Neural cell (in vitro differentiated cells): ENCODE results near the gene TMEM245. TPM values are rescaled to one million over a fixed set of nuclear protein-coding genes. Genes with fewer than 3 reads are reported as not detected.

Experiments used
- H2AFZ ChIP-seq: fragments of 200-600, 300-800 bp; sonication (generic), shearing (Covaris generic); 2 replicates; pipeline ENCODE4 v1.6.0; 2014; ENCODE audit warnings: low read depth, mild to moderate bottlenecking, antibody characterized with exemption, low read length, moderate library complexity
- H3F3A ChIP-seq: fragments of 200-600 bp; shearing (Covaris generic); 2 replicates; pipeline ENCODE4 v1.6.1; 2016; ENCODE audit warnings: mild to moderate bottlenecking, moderate library complexity, mixed read lengths, antibody characterized with exemption, low read length; ENCODE audit not compliant: insufficient read depth, poor library complexity, severe bottlenecking
- H3K27ac ChIP-seq: fragments of 200-600, 300-800 bp; sonication (generic), shearing (Covaris generic); 2 replicates; pipeline ENCODE4 v1.5.1; 2014; ENCODE audit warnings: mild to moderate bottlenecking, low read length, moderate library complexity
- H3K27me3 ChIP-seq: fragments of 300-800, 200-600 bp; sonication (generic), shearing (Covaris generic); 2 replicates; pipeline ENCODE4 v1.6.0; 2014; ENCODE audit warnings: mild to moderate bottlenecking, low read depth, low read length, moderate library complexity; ENCODE audit not compliant: insufficient read depth
- H3K36me3 ChIP-seq: fragments of 300-800, 200-600 bp; sonication (generic), shearing (Covaris generic); 2 replicates; pipeline ENCODE4 v1.5.1; 2014; ENCODE audit warnings: mild to moderate bottlenecking, antibody characterized with exemption, low read length, moderate library complexity; ENCODE audit not compliant: insufficient read depth
- H3K4me2 ChIP-seq: fragments of 300-800, 200-600 bp; sonication (generic), shearing (Covaris generic); 2 replicates; pipeline ENCODE4 v1.6.0; 2014; ENCODE audit warnings: mild to moderate bottlenecking, low read length
- H3K4me3 ChIP-seq: fragments of 300-800, 200-600 bp; sonication (generic), shearing (Covaris generic); 2 replicates; pipeline ENCODE4 v1.5.1; 2014; ENCODE audit warnings: mild to moderate bottlenecking, low read length, moderate library complexity
- H3K79me2 ChIP-seq: fragments of 200-600 bp; shearing (Covaris generic); replicated peaks from 2 replicates; pipeline ENCODE4 v1.6.0; 2014; ENCODE audit warnings: mild to moderate bottlenecking, low read length, moderate library complexity; ENCODE audit not compliant: insufficient read depth
- H3K9ac ChIP-seq: fragments of 300-800, 200-600 bp; sonication (generic), shearing (Covaris generic); 2 replicates; pipeline ENCODE4 v1.6.1; 2016; ENCODE audit warnings: mild to moderate bottlenecking, low read length, mixed read lengths
- H3K9me2 ChIP-seq: fragments of 200-600 bp; shearing (Covaris generic); 2 replicates; pipeline ENCODE4 v1.6.1; 2016; ENCODE audit warnings: mild to moderate bottlenecking, low read length, mixed read lengths; ENCODE audit not compliant: insufficient read depth
- H3K9me3 ChIP-seq: fragments of 200-600, 300-800 bp; sonication (generic), shearing (Covaris generic); 2 replicates; pipeline ENCODE4 v1.6.1; 2016; ENCODE audit warnings: mild to moderate bottlenecking, mixed run types, low read length, moderate library complexity, mixed read lengths
- H4K20me1 ChIP-seq: fragments of 200-600 bp; shearing (Covaris generic); 2 replicates; pipeline ENCODE4 v1.6.1; 2016; ENCODE audit warnings: mild to moderate bottlenecking, mixed run types; ENCODE audit not compliant: insufficient read depth
- EP300 ChIP-seq: fragments of 450-650 bp; conservative IDR thresholded peaks from 2 replicates; pipeline ENCODE4 v1.6.1; 2014; ENCODE audit warnings: antibody characterized with exemption, mild to moderate bottlenecking, moderate library complexity; ENCODE audit not compliant: poor library complexity, severe bottlenecking
- EZH2 ChIP-seq: fragments of 200-600, 300-800 bp; shearing (Covaris generic), sonication (generic); IDR thresholded peaks from 2 replicates; pipeline ENCODE4 v1.6.1; 2014; ENCODE audit warnings: antibody characterized with exemption, low read length, borderline replicate concordance, mild to moderate bottlenecking; ENCODE audit not compliant: insufficient read depth, poor library complexity, severe bottlenecking
- MXI1 ChIP-seq: fragments of 450-650 bp; conservative IDR thresholded peaks from 2 replicates; pipeline ENCODE4 v1.6.1; 2014; ENCODE audit warnings: antibody characterized with exemption, mild to moderate bottlenecking; ENCODE audit not compliant: poor library complexity, severe bottlenecking
- POLR2AphosphoS5 ChIP-seq: IDR thresholded peaks from 2 replicates; pipeline ENCODE4 v1.6.1; 2012
- RAD21 ChIP-seq: fragments of 450-650 bp; conservative IDR thresholded peaks from 2 replicates; pipeline ENCODE4 v1.6.1; 2014; ENCODE audit warnings: antibody characterized with exemption, mild to moderate bottlenecking, moderate library complexity
- SMC3 ChIP-seq: fragments of 450-650 bp; conservative IDR thresholded peaks from 2 replicates; pipeline ENCODE4 v1.6.1; 2014; ENCODE audit warnings: antibody characterized with exemption, mild to moderate bottlenecking, moderate library complexity; ENCODE audit not compliant: poor library complexity
- TAF1 ChIP-seq: IDR thresholded peaks from 2 replicates; pipeline ENCODE4 v1.6.1; 2012; ENCODE audit warnings: low read depth
- polyA plus RNA-seq: library from polyadenylated mRNA; depleted of rRNA; stranded (reverse); fragments of >200 nt; gene quantifications from 2 replicates; pipeline ENCODE4 v1.2.3, GENCODE V29; 2014
- TF ChIP-seq, protein P1 (sequence below): fragments of 450-650 bp; IDR thresholded peaks from 2 replicates; pipeline ENCODE4 v1.5.1; 2014; ENCODE audit warnings: antibody characterized with exemption, mild to moderate bottlenecking, moderate library complexity; ENCODE audit not compliant: poor library complexity, severe bottlenecking
- TF ChIP-seq, protein P2 (sequence below): IDR thresholded peaks from 2 replicates; pipeline ENCODE4 v1.6.1; 2012; ENCODE audit warnings: borderline replicate concordance

The TMEM245 gene
- polyA plus RNA-seq, 1 donor from 2014 or later: 32.1 TPM

DNA sequence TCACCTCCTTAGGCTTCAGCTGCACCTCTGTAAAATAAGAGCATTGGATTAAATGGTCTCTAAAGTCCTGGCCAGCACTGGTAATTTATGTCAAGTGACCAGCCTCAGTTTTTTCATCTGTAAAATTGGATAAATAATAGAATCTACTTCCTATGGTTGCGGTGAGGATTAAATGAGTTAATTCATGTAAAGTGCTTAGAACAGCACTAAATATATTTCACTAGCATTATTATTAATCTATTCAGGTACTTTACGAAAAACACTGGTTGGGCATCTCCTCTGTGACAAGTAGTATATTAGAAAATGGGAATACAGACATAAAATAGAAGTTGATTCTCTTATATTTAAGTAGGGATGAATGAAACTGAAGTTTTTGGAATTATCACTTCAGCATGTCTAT lies 13.8 kb upstream of the TMEM245 start:
- H4K20me1 ChIP-seq: no peaks in the 10 kb centered on the region
- H3K79me2 ChIP-seq: no peaks in the 10 kb centered on the region
- no peaks in the 10 kb centered on the region for H3K9me3 ChIP-seq
- no peak overlapping the region for H3K27ac ChIP-seq
- no peaks in the 10 kb centered on the region for H3K9me2 ChIP-seq
- no peak overlapping the region for H3K4me2 ChIP-seq
- no peak overlapping the region for H3K4me3 ChIP-seq
- H3K9ac ChIP-seq: no peak overlapping the region
- no peaks in the 10 kb centered on the region for H3K36me3 ChIP-seq
- H3K27me3 ChIP-seq: no peaks in the 10 kb centered on the region
- H2AFZ ChIP-seq: no peak overlapping the region
- TF ChIP-seq MXI1 (no peak), TAF1 (no peak), EZH2 (no peak), POLR2AphosphoS5 (no peak), EP300 (no peak), SMC3 (no peak)
- TF ChIP-seq, protein P1, sequence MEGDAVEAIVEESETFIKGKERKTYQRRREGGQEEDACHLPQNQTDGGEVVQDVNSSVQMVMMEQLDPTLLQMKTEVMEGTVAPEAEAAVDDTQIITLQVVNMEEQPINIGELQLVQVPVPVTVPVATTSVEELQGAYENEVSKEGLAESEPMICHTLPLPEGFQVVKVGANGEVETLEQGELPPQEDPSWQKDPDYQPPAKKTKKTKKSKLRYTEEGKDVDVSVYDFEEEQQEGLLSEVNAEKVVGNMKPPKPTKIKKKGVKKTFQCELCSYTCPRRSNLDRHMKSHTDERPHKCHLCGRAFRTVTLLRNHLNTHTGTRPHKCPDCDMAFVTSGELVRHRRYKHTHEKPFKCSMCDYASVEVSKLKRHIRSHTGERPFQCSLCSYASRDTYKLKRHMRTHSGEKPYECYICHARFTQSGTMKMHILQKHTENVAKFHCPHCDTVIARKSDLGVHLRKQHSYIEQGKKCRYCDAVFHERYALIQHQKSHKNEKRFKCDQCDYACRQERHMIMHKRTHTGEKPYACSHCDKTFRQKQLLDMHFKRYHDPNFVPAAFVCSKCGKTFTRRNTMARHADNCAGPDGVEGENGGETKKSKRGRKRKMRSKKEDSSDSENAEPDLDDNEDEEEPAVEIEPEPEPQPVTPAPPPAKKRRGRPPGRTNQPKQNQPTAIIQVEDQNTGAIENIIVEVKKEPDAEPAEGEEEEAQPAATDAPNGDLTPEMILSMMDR: no peak
- no peaks in the 10 kb centered on the region for H3F3A ChIP-seq

DNA sequence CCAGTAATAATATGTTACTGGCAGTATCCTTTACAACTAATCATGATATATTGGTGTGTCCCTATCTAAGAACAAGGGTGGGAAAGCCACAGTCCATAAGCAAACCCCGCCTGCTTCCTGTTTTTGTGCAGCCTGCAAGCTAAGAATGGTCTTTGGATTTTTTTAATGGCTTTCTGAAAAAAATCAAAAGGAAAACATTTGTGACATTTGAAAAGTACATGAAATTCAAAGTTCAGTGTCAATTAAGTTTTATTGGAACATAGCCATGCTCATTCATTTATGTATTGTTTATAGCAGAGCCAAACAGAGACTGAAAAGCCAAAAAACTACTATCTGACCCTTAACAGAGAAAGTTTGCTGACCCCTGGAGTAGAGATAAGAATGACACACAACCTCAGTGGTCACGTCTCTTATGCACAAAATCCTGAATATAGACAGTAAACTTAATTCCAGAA lies 12.8 kb upstream of the TMEM245 start:
- H4K20me1 ChIP-seq: no peaks in the 10 kb centered on the region
- no peaks in the 10 kb centered on the region for H3F3A ChIP-seq
- no peaks in the 10 kb centered on the region for H3K9me3 ChIP-seq
- no peak overlapping the region for H3K9ac ChIP-seq
- no peaks in the 10 kb centered on the region for H3K79me2 ChIP-seq
- TF ChIP-seq POLR2AphosphoS5 (no peak), TAF1 (no peak), RAD21 (no peak), EP300 (no peak), MXI1 (no peak), EZH2 (no peak)
- TF ChIP-seq, protein P2, sequence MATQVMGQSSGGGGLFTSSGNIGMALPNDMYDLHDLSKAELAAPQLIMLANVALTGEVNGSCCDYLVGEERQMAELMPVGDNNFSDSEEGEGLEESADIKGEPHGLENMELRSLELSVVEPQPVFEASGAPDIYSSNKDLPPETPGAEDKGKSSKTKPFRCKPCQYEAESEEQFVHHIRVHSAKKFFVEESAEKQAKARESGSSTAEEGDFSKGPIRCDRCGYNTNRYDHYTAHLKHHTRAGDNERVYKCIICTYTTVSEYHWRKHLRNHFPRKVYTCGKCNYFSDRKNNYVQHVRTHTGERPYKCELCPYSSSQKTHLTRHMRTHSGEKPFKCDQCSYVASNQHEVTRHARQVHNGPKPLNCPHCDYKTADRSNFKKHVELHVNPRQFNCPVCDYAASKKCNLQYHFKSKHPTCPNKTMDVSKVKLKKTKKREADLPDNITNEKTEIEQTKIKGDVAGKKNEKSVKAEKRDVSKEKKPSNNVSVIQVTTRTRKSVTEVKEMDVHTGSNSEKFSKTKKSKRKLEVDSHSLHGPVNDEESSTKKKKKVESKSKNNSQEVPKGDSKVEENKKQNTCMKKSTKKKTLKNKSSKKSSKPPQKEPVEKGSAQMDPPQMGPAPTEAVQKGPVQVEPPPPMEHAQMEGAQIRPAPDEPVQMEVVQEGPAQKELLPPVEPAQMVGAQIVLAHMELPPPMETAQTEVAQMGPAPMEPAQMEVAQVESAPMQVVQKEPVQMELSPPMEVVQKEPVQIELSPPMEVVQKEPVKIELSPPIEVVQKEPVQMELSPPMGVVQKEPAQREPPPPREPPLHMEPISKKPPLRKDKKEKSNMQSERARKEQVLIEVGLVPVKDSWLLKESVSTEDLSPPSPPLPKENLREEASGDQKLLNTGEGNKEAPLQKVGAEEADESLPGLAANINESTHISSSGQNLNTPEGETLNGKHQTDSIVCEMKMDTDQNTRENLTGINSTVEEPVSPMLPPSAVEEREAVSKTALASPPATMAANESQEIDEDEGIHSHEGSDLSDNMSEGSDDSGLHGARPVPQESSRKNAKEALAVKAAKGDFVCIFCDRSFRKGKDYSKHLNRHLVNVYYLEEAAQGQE: no peak
- no peak overlapping the region for H3K4me3 ChIP-seq
- no peaks in the 10 kb centered on the region for H3K36me3 ChIP-seq
- no peak overlapping the region for H3K27ac ChIP-seq
- no peak overlapping the region for H3K4me2 ChIP-seq
- no peak overlapping the region for H2AFZ ChIP-seq
- no peaks in the 10 kb centered on the region for H3K9me2 ChIP-seq
- no peaks in the 10 kb centered on the region for H3K27me3 ChIP-seq
